ENCODE results near the gene BHLHE40.

DNA sequence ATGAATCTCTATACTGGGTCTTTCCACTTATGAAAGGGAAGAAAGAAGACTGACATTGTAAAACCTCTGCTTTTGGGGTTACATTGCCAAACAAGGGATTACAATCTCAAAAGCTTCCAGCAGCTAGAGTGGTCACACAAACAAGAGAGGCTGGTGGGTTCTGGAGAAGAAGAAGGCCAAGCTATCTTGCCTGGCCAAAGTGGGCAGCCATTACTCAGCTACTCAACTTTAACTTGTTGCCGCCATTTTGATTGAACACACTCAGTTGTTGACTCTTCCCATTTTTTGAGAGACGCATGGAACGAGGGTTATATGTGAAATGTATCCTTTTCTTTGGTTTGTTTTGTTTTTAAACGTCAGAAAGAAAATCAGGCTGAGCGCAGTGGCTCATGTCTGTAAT is 50.9 kb downstream of the BHLHE40 start:
- TF ChIP-seq CTCF (IDR thresholded peaks at IDR 0.05): no peak
- TF ChIP-seq POLR2A (IDR thresholded peaks at IDR 0.05): no peak

Data from sigmoid colon (tissue), 3 donors.